HG03097 (cell line): ENCODE measurements around the gene CNTN6.

Experiments used
- ATAC-seq: cut with Tn5 transposase; IDR thresholded peaks from one replicate; pipeline ENCODE4 v1.9.1; 2021; ENCODE audit not compliant: unreplicated experiment, low FRiP score

The CNTN6 gene

GRCh38 chr3:1171320-1171719 is 78.5 kb downstream of the CNTN6 start:
- ATAC-seq: no peak

DNA sequence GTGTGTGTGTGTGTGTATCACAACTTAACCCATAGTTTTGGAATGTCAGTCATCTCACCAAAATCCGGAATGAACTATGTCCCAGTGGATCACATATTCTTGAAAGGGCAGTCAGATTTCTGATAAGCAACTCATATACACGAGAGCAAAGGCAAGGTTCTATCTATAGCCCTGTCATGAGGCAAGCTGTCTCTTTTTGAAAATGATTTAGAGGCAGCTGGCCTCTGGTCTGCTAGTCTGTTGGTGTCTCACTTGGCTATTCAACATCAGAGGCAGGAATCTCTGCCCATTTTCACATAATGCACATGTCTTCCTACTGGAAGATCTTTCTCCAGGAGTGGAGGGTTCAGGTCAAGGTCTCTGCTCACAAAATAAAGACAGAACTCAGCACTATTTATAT is 79.8 kb downstream of the CNTN6 start:
- ATAC-seq: no peak

DNA sequence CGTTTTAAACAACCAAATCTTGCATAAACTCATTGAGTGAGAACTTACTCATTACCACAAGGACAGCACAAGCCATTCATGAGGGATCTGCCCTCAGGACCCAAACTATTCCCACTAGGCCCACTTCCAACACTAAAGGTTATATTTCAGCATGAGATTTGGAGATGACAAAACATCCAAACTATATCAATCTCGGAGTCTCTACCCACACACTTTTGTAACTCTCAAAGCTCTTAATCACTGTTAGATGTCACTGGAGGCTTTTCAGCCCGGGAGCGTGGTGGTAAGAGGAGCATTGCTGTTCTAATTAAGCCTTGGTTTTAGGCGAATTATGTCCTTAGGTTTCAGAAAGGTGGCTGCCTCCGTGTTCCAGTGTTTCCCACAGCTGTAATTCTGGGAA is 86.3 kb downstream of the CNTN6 start:
- no peak for ATAC-seq

- no peak for ATAC-seq
Observed at GRCh38 chr3:1183320-1184048, 90.7 kb downstream of the CNTN6 start.

GRCh38 chr3:1190569-1190968 is 97.7 kb downstream of the CNTN6 start:
- ATAC-seq: no peak

DNA sequence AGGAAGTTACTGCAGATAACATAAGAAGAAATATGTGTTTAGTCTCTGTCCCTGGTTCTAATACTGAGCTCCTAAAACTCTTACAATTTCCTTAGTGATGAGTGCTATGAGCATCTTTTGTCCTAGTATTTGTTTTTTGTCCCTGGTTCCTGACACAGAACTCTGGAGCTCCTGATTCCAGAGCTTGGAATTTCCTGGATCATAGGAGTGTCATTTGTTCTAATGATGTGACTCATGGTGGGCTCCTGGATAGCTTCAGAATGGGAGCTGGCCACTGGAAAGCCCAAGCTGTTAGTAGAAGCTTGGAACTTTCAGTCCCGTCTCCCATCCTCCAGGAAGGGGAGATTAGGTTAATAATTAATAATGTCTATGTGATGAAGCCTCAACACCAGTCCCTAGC is 98.2 kb downstream of the CNTN6 start:
- no peak for ATAC-seq

GRCh38 chr3:1195947-1196346 is 103.1 kb downstream of the CNTN6 start:
- no peak for ATAC-seq

DNA sequence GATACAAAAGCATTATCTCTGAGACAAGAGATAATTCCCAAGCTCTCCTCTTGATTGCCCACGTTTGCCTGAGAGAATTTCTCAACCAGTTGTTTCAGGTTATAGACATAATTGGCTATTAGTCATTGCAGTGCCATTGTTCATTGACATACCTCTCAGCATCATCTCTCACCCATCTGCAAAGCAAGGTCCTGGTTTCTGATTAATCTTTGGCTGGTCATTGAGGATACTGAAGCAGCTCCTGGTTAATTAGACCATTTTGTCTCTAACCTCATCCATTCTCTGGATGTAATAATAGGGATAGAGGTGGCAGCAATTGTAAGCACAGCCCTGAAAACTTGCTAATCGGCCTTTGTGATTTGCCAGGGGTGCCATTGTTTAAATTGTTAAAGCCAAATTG is 104.2 kb downstream of the CNTN6 start:
- no peak for ATAC-seq

GRCh38 chr3:1200371-1200770 is 107.5 kb downstream of the CNTN6 start:
- ATAC-seq: no peak

GRCh38 chr3:1207904-1208303 is 115.1 kb downstream of the CNTN6 start:
- ATAC-seq: no peak

DNA sequence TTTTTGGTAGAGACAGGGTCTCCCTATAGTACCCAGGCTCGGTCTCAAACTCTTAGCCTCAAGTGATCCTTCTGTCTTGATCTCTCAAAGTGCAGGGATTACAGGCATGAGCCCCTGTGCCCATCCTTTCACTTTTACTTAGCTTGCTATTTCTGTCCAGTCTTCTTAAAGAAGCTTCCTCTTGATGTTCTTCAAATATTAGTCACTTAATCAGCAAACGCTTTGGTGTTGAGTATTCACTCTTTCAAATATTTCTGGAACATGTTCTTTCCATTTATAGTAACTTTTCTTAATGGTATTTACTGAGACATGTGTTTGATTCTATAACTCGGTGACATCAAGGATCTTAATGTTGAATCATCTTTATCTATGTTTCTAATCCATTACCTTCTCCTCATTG is 122.1 kb downstream of the CNTN6 start:
- ATAC-seq: no peak

DNA sequence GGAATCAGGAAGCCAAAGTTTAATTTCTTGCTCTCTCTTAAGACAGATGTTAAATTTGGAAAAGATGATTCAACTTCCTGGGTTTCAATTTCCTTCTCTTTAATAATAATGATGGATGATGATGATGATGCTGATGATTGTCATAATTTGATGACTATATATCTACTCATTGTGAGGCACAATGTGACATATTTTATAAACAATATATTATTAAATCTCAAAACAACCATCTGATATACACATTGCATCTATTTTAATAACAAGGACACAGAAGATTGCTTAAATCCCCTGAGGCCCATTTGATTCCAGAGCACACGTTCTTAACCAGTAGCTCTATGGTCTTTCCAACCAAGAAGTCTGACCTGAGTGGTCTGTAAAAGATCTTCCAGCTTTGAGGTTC is 124.0 kb downstream of the CNTN6 start:
- ATAC-seq: no peak

- ATAC-seq: no peak
Observed at GRCh38 chr3:1227111-1227510, 134.3 kb downstream of the CNTN6 start.

DNA sequence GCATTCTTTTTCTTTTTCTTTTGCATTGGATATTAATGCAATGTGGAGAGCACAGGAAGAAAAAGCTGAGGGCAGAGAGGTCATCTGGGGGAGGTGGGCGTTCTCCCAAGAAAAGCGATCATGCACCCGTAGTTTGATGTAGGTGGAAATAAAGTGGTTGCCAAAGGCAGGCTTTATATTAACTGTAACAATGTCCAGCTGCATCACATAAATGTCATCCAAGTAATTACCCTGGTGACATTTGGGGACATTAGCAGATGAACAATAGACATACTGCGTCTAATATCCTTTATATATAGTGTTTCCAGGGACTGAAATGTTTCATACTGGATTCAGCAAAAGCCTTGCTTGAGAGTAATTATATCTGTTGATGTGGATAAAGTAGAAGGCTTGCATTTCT is 135.5 kb downstream of the CNTN6 start:
- ATAC-seq: no peak

DNA sequence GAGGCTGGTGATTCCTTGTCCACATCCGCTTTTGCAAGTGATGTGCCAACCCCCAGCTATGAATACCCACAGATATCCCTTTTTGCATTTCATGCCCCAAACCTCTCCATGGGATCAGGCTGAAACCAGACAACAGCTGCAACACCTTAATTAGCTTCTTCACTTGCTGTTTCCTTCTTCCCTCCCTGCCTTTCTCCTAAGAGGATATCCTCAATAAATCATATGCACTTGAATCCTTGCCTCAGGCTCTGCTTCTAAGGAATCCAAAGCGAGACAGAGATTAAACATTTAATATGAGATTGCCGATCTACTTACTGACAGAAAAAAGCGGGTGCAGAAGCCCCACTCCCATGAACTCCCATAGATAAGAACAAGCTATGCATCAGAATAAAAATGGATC is 138.1 kb downstream of the CNTN6 start:
- no peak for ATAC-seq

- no peak for ATAC-seq
Observed at GRCh38 chr3:1232276-1232675, 139.5 kb downstream of the CNTN6 start.

GRCh38 chr3:1235526-1236120 is 142.8 kb downstream of the CNTN6 start:
- no peak for ATAC-seq

DNA sequence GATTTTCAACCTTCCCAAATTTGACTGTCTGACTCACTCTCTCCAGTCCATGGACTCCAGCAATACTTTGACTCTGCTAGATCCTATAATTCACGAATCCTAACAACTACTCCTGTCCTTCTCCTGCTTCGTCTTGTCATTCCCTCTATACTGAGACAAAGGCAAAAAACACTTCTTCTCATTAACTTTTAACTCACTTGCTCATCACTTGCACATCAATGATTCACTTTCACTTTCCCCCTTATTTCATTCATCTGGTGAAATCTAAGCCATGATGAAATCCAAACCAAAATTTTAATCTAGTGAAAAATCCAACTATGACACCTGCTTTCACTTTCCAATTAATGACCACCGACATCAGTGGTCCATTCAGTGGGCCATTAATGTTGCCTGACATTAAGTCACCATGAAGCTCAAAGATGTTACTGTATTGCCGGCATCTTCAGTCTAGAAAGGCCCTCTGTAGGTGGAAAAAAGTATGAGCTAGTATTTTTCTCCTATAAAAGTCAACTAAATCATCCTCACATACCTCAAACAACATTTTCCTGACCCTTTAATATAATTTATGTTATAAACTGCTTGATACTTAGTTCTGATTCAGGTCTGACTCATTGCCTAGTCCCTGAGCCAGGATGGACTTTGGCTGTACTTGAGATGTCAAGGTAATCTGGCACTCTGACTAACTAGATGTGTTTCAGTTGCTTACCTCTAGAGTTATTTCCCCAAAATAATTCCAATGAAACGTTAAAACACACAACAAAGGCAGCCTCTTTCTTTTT is 158.6 kb downstream of the CNTN6 start:
- no peak for ATAC-seq

DNA sequence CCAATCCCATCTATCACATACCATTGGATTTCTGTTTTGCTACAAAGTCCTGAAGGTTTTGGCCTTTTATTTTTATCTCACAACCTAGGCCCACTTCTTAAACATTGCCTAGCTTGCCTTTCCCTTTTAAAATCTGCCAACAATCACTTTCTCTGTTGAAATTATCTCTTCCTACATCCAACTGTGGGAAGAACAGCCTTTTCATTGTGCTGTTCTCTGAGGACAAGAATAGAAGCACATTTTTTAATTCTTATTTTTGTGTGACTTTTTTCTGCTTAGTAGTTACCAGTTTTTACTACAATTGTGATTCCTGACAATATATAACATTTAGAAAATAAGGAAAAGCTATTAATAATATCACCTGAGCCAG is 159.2 kb downstream of the CNTN6 start:
- no peak for ATAC-seq

DNA sequence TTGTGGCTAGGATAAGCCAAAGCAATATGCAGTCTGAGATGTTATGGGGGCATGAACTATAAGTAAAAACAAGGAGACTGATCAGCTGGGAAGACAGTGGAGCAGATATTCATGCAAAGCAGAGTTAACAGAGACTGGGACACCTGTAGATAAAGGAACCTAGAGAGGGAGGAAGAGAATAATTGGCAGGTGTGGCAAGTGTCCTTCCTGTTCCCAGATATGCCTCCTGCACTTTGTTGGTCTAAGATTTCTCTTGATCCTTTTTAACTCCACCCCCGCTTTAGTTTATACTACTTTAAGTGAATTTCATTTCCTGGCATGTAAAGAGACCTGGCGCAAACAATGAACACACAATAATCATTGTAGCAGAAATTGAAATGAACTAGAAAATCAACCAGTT is 169.4 kb downstream of the CNTN6 start:
- no peak for ATAC-seq

GRCh38 chr3:1263121-1263520 is 170.3 kb downstream of the CNTN6 start:
- ATAC-seq: no peak

DNA sequence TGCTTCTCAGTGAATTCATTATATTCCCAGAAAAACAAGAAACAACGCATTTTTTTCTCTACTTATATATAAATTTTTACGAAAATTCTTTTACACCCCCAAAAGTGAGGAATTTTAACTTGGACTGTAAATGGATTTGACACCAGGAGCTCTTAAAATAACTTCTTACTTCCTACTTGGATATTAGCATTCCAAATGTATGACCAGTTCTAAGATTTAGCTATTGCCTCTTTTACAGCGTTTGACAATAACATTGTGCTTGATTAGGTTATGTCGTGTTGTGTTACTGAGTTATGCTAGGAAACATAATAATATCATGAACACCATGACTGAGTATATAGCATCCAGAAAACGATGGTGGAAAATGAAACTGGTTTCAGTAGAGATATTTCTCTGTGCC is 177.0 kb downstream of the CNTN6 start:
- ATAC-seq: no peak
